ENCODE results near the gene DACH1.

DACH1 gene

GRCh38 chr13:71394176-71394575 is 472.8 kb downstream of the DACH1 start:
- Histone ChIP-seq H3K79me1 (ENCODE audit: low read depth, low read length) (no peaks in the 10 kb centered on the region), H3K23ac (ENCODE audit: low read depth, low read length, poor library complexity) (no peak overlapping the region), H3K9me3 (replicated peaks in 1 of 2; ENCODE audit: control insufficient read depth in 2 of 2, insufficient read depth in 1 of 2, low read depth in 1 of 2, low read length in 2 of 2) (peaks cover 0 to 8% of the 10 kb centered on the region in 2 donors), H2BK5ac (ENCODE audit: low read length) (no peak overlapping the region), H2BK12ac (ENCODE audit: low read length) (no peak overlapping the region), H3K27ac (replicated peaks; ENCODE audit: low read length) (no peak overlapping the region), H3K4me2 (ENCODE audit: insufficient read depth, low read length, poor library complexity, severe bottlenecking) (no peak overlapping the region), H3K4me1 (ENCODE audit: control insufficient read depth in 2 of 2, insufficient read depth in 1 of 2, low read depth in 1 of 2, low read length in 2 of 2) (peaks cover 0 to 4% of the 10 kb centered on the region in 2 donors), H4K8ac (ENCODE audit: low read depth, low read length) (no peak overlapping the region), H3K4me3 (ENCODE audit: low read length in 2 of 2) (no peak overlapping the region), H2BK15ac (ENCODE audit: low read length) (no peak overlapping the region), H2AK5ac (ENCODE audit: low read depth, low read length) (no peak overlapping the region), H3K27me3 (ENCODE audit: control insufficient read depth in 3 of 3, insufficient read depth in 3 of 3, low read depth in 1 of 3, low read length in 3 of 3) (no peaks in the 10 kb centered on the region), H3K14ac (ENCODE audit: low read length) (no peak overlapping the region), H3K9ac (ENCODE audit: low read depth, low read length, poor library complexity) (no peak overlapping the region), H2BK120ac (ENCODE audit: low read depth, low read length) (no peak overlapping the region), H3K18ac (ENCODE audit: low read length) (no peak overlapping the region), H2AFZ (ENCODE audit: low read length) (no peak overlapping the region), H4K91ac (ENCODE audit: low read depth, low read length, poor library complexity) (no peak overlapping the region), H3K36me3 (replicated peaks in 1 of 2; ENCODE audit: control insufficient read depth in 2 of 2, insufficient read depth in 2 of 2, low read length in 2 of 2) (no peaks in the 10 kb centered on the region), H3K4ac (ENCODE audit: low read length) (no peak overlapping the region)
- WGBS, 2 donors (ENCODE audit: extremely low coverage in 2 of 2, insufficient read length in 2 of 2, insufficient replicate concordance in 1 of 2), result no CpG with 5 or more reads among the region's 3 CpGs
- no peak for DNase-seq (ENCODE audit: low spot score)
